DMS114 treated with DMSO at 0.1 percent for 48 hours (cell line): ENCODE data around the gene ATAD3C.
"Not testable (repeated sequence)": the region's sequence is repeated elsewhere in the genome, so short reads cannot be mapped to it uniquely, and the experiment has no call there.

ENCODE experiments used
- DNase-seq: peaks from one replicate; lab custom pipeline; 2025; ENCODE audit not compliant: unreplicated experiment; lab: John Stamatoyannopoulos, UW

ATAD3C gene

GRCh38 chr1:1418464-1419362, 30.8 kb upstream of the ATAD3C start:
- DNase-seq = no peak

- DNase-seq = no peak
Measured at GRCh38 chr1:1419363-1419812, 30.1 kb upstream of the ATAD3C start.

- DNase-seq = no peak
Measured at GRCh38 chr1:1419813-1420653, 29.5 kb upstream of the ATAD3C start.

GRCh38 chr1:1420654-1421141, 28.8 kb upstream of the ATAD3C start:
- DNase-seq = no peak

GRCh38 chr1:1421147-1421906, 28.2 kb upstream of the ATAD3C start, which contains the start of gene ANKRD65:
ANKRD65 (minus strand) TSS chr1:1421276; CDS start chr1:1421005, 271 bp downstream.
- no peak for DNase-seq

GRCh38 chr1:1421907-1422464, 27.5 kb upstream of the ATAD3C start:
- DNase-seq = no peak

GRCh38 chr1:1422465-1423244, 26.8 kb upstream of the ATAD3C start:
- DNase-seq = no peak

GRCh38 chr1:1423245-1423597, 26.3 kb upstream of the ATAD3C start:
- no peak for DNase-seq

- DNase-seq = no peak
Measured at GRCh38 chr1:1424707-1425106, 24.8 kb upstream of the ATAD3C start.

GRCh38 chr1:1425426-1425752, 24.1 kb upstream of the ATAD3C start:
- no peak for DNase-seq

- DNase-seq = no peak
Measured at GRCh38 chr1:1425753-1426495, 23.6 kb upstream of the ATAD3C start.

- no peak for DNase-seq
Measured at GRCh38 chr1:1426496-1427105, 22.9 kb upstream of the ATAD3C start.

- no peak for DNase-seq
Measured at GRCh38 chr1:1427106-1427819, 22.2 kb upstream of the ATAD3C start.

- DNase-seq = no peak
Measured at GRCh38 chr1:1427820-1428148, 21.7 kb upstream of the ATAD3C start.

GRCh38 chr1:1428174-1428573, 21.3 kb upstream of the ATAD3C start:
- no peak for DNase-seq

- DNase-seq = not testable (repeated sequence)
Measured at GRCh38 chr1:1428967-1429366, 20.5 kb upstream of the ATAD3C start.

- no peak for DNase-seq
Measured at GRCh38 chr1:1429671-1430073, 19.8 kb upstream of the ATAD3C start.
